HepG2 (cell line): ENCODE measurements around the gene WIPF2. TPM values are rescaled to one million over a fixed set of nuclear protein-coding genes. Genes with fewer than 3 reads are reported as not detected.

ENCODE experiments used
- CEBPB ChIP-seq: IDR thresholded peaks from 2 replicates; pipeline ENCODE4 v1.6.1; 2011; ENCODE audit warnings: low read depth, low read length, improper control_type of control experiment, borderline replicate concordance
- CTCF ChIP-seq: sonication (generic); formaldehyde crosslinking; IDR thresholded peaks from 2 replicates; pipeline ENCODE4 v1.5.0; 2020; ENCODE audit warnings: mild to moderate bottlenecking, missing genetic modification reagents, moderate library complexity
- HNRNPH1 ChIP-seq: fragments of 200-400 bp; formaldehyde crosslinking; optimal IDR thresholded peaks from 2 replicates; pipeline ENCODE3; 2017; ENCODE audit warnings: mild to moderate bottlenecking, low read depth, low read length
- KDM3A ChIP-seq: IDR thresholded peaks from 2 replicates; pipeline ENCODE4 v1.6.1; 2018; ENCODE audit warnings: low read depth, missing compliant biosample characterization
- KDM4B ChIP-seq: sonication (generic); formaldehyde crosslinking; IDR thresholded peaks from 2 replicates; pipeline ENCODE4 v1.4.0; 2020; ENCODE audit warnings: missing genetic modification reagents
- MAFK ChIP-seq, 2 experiments: IDR thresholded peaks in 1 of 2; conservative IDR thresholded peaks in 1 of 2; 2 replicates each; pipeline ENCODE4 v1.6.1; 2011; ENCODE audit warnings: improper control_type of control experiment in 2 of 2, low read length in 2 of 2
- MEIS1 ChIP-seq: sonication (generic); formaldehyde crosslinking; IDR thresholded peaks from 2 replicates; pipeline ENCODE4 v1.9.0; 2021; ENCODE audit warnings: mild to moderate bottlenecking, missing genetic modification reagents, moderate library complexity, borderline replicate concordance
- MXD1 ChIP-seq: sonication (generic); formaldehyde crosslinking; IDR thresholded peaks from 2 replicates; pipeline ENCODE4 v1.4.0; 2020; ENCODE audit warnings: mild to moderate bottlenecking, missing genetic modification reagents
- MXI1 ChIP-seq: IDR thresholded peaks from 3 replicates; pipeline ENCODE4 v1.6.1; 2012; ENCODE audit warnings: low read depth, low read length, inconsistent platforms, borderline replicate concordance
- NFIC ChIP-seq: IDR thresholded peaks from 2 replicates; pipeline ENCODE4 v1.6.1; 2012; ENCODE audit warnings: mild to moderate bottlenecking, low read length, inconsistent platforms
- NFRKB ChIP-seq: fragments of 450-650 bp; IDR thresholded peaks from 2 replicates; pipeline ENCODE4 v1.6.1; 2017
- PAWR ChIP-seq: sonication (generic); formaldehyde crosslinking; IDR thresholded peaks from 2 replicates; pipeline ENCODE4 v1.4.0; 2020; ENCODE audit warnings: missing genetic modification reagents, mild to moderate bottlenecking, borderline replicate concordance
- RFX3 ChIP-seq: IDR thresholded peaks from 2 replicates; pipeline ENCODE4 v1.6.1; 2016; ENCODE audit warnings: missing biosample characterization, missing genetic modification reagents
- SALL2 ChIP-seq: sonication (generic); formaldehyde crosslinking; IDR thresholded peaks from 2 replicates; pipeline ENCODE4 v1.8.1; 2023; ENCODE audit warnings: mild to moderate bottlenecking, missing genetic modification reagents, inconsistent platforms
- SRSF9 ChIP-seq: fragments of 200-400 bp; formaldehyde crosslinking; IDR thresholded peaks from 2 replicates; pipeline ENCODE4 v1.6.1; 2018; ENCODE audit warnings: borderline replicate concordance, mild to moderate bottlenecking, low read depth, low read length; ENCODE audit not compliant: insufficient read depth, poor library complexity, severe bottlenecking
- THAP8 ChIP-seq: sonication (generic); formaldehyde crosslinking; IDR thresholded peaks from 2 replicates; pipeline ENCODE4 v1.5.1; 2020; ENCODE audit warnings: missing genetic modification reagents, mild to moderate bottlenecking, borderline replicate concordance
- THYN1 ChIP-seq: sonication (generic); formaldehyde crosslinking; IDR thresholded peaks from 2 replicates; pipeline ENCODE4 v1.8.1; 2023; ENCODE audit warnings: low read depth, mild to moderate bottlenecking, moderate library complexity, missing genetic modification reagents, borderline replicate concordance
- TRAFD1 ChIP-seq: sonication (generic); formaldehyde crosslinking; IDR thresholded peaks from 2 replicates; pipeline ENCODE4 v1.5.1; 2020; ENCODE audit warnings: missing genetic modification reagents, mild to moderate bottlenecking, borderline replicate concordance
- YY1 ChIP-seq: IDR thresholded peaks from 2 replicates; pipeline ENCODE4 v1.6.1; 2011; ENCODE audit warnings: low read length, low read depth, moderate library complexity, mild to moderate bottlenecking; ENCODE audit not compliant: insufficient read depth, insufficient replicate concordance
- ZNF101 ChIP-seq: sonication (generic); formaldehyde crosslinking; IDR thresholded peaks from 2 replicates; pipeline ENCODE4 v1.4.0; 2020; ENCODE audit warnings: mild to moderate bottlenecking, low read depth, missing genetic modification reagents, borderline replicate concordance
- ZNF382 ChIP-seq: sonication (generic); formaldehyde crosslinking; IDR thresholded peaks from 2 replicates; pipeline ENCODE4 v1.5.0; 2020; ENCODE audit warnings: missing genetic modification reagents, mild to moderate bottlenecking, borderline replicate concordance
- ZNF629 ChIP-seq: sonication (generic); formaldehyde crosslinking; conservative IDR thresholded peaks from 2 replicates; pipeline ENCODE4 v1.5.0; 2020; ENCODE audit warnings: missing genetic modification reagents
- ZNF788 ChIP-seq: sonication (generic); formaldehyde crosslinking; IDR thresholded peaks from 2 replicates; pipeline ENCODE4 v1.5.0; 2020; ENCODE audit warnings: mild to moderate bottlenecking, missing genetic modification reagents, borderline replicate concordance
- ZNF850 ChIP-seq: sonication (generic); formaldehyde crosslinking; conservative IDR thresholded peaks from 2 replicates; pipeline ENCODE4 v1.9.0; 2021; ENCODE audit warnings: mild to moderate bottlenecking, missing genetic modification reagents
- ZNF878 ChIP-seq: sonication (generic); formaldehyde crosslinking; IDR thresholded peaks from 2 replicates; pipeline ENCODE4 v1.8.1; 2023; ENCODE audit warnings: mild to moderate bottlenecking, missing genetic modification reagents, moderate library complexity
- polyA plus RNA-seq, 8 experiments: library from polyadenylated mRNA; depleted of rRNA in 3 of 8; stranded (reverse) in 7 of 8; unstranded in 1 of 8; fragments of >200 nt; fragmentation: Illumina TruSeq in 4 of 8; extraction: Trizol in 4 of 8; gene quantifications; 2 replicates each; pipeline versions ENCODE4 v1.2.1 to v1.2.3, GENCODE V29; 2011 to 2016; ENCODE audit warnings: low read depth in 4 of 8, missing spikeins in 1 of 8, mixed read lengths in 1 of 8; ENCODE audit not compliant: insufficient read depth in 1 of 8
- total RNA-seq, 5 experiments: library from RNA; depleted of rRNA; stranded (reverse); fragments of >200 nt; fragmentation: Illumina TruSeq; extraction: Trizol; gene quantifications; 2 replicates each; pipeline ENCODE4 v1.2.3, GENCODE V29; 2016; ENCODE audit warnings: low read depth in 1 of 5

Gene WIPF2
- total and polyA plus RNA-seq, 2 of the 13 experiments (the other 11 are each of a cell fraction or from before 2014, with no cell fraction given) = 7.2 to 10.8 TPM

GRCh38 chr17:40290629-40291280 is 71.7 kb downstream of the WIPF2 start (continued):
- TF ChIP-seq MXD1 (CRISPR knock-in tag) (no peak), SALL2 (CRISPR knock-in tag) (no peak), THYN1 (CRISPR knock-in tag) (no peak), ZNF629 (no peak), THAP8 (CRISPR knock-in tag) (no peak), HNRNPH1 (no peak), SRSF9 (no peak), KDM3A (CRISPR knock-in tag) (peak; percentile 86; the same call in 1 of the 2 replicates), CTCF (CRISPR knock-in tag) (peak; percentile 85), ZNF788 (CRISPR knock-in tag) (no peak), CEBPB (peak; percentile 43; the same call in 1 of the 2 replicates), MAFK (conservative IDR thresholded peaks at IDR 0.05 in 1 of 2, IDR thresholded peaks at IDR 0.05 in 1 of 2; ENCODE audit: low read length in 2 of 2) (no peak), NFIC (no peak), TRAFD1 (CRISPR knock-in tag) (no peak), RFX3 (CRISPR knock-in tag) (no peak), NFRKB (no peak), ZNF101 (CRISPR knock-in tag) (no peak), ZNF382 (CRISPR knock-in tag) (no peak), KDM4B (no peak), YY1 (no peak), MXI1 (no peak), ZNF850 (CRISPR knock-in tag) (no peak), MEIS1 (CRISPR knock-in tag) (no peak), ZNF878 (CRISPR knock-in tag) (no peak), PAWR (CRISPR knock-in tag) (no peak)
